NCI-H2227 (cell line): ENCODE measurements around the gene CNNM2.

Experiments used
- DNase-seq: peaks from one replicate; lab custom pipeline; 2025; ENCODE audit not compliant: unreplicated experiment; lab: John Stamatoyannopoulos, UW

The CNNM2 gene

GRCh38 chr10:103067956-103068355 is 149.9 kb downstream of the CNNM2 start:
- no peak for DNase-seq

DNA sequence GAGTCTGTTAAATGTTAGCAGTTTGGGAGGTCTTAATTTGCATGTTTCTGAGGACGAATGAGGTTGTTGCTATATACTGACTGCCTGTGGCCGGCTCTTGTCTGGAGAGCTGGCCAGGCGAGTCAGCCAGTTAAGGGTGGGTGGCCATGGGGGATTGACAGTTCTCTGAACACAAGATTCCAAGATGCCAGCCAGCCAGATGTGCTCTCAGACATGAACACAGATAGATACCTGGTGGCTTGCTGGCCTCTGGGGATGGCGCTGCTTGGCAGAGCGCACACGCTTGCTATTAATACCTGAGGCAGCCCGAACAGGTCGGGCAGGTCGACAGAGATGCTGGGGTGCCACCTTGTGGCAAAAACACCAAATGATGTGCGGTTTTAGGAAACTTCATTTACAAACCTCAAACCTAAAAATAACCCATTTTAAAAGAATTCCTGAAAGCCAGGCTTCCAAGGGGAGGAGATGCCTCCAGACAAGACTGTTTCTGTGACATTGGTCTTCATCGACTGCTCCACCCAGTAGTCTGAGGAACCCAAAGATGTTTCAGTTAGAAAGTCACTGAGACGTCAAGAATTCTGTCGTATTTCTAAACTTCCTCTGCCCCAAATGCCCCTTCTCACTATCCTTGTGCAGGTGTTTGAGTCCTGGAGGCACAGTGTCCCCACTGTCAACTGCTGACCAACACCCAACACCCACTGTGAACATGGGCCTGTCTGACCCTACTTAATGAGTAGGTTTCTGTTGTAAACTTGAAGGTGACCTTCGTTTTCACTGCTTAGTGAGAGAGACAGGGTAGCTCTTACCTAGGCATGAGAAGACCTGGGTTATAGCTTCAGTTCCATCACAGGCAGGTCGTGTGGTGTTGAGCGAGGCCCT is 151.6 kb downstream of the CNNM2 start:
- DNase-seq: peak; percentile 54

GRCh38 chr10:103072276-103072675 is 154.2 kb downstream of the CNNM2 start:
- DNase-seq: no peak

DNA sequence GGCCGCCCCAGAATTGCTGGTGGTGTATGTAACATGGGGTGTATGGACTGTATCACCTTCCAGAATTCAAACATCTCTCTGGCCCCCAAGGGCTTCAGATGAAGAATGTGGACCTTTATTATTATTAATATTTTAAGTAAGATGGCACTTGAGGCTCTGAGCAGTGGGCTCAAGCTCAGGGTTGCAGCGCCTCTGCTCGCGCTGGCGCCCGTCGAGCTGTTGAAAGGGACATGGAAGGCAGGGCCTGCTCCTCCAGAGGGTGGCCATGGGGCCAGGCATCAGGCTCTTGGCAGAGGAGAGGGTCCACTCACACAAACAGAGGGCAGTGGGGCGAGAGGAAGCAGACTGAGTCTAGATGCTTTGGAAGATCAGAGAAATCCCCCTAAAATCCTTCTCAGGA is 154.8 kb downstream of the CNNM2 start:
- no peak for DNase-seq

DNA sequence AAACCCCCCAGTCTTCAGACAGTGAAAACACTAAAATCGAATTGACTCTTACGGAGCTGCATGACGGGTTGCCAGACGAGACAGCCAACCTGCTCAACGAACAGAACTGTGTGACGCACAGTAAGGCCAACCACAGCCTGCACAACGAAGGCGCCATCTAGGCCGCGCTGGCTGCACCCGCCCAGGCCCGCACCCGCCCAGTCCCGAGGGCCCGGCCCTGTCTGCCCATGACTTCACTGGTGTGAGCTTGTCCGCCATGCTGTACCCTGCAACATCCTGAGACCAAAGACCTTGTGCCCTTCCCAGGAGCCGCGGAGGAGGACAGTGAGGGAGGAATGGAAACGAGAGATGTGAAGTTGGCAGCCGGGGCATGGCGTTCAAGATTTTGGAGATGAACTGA is 158.9 kb downstream of the CNNM2 start:
- no peak for DNase-seq

DNA sequence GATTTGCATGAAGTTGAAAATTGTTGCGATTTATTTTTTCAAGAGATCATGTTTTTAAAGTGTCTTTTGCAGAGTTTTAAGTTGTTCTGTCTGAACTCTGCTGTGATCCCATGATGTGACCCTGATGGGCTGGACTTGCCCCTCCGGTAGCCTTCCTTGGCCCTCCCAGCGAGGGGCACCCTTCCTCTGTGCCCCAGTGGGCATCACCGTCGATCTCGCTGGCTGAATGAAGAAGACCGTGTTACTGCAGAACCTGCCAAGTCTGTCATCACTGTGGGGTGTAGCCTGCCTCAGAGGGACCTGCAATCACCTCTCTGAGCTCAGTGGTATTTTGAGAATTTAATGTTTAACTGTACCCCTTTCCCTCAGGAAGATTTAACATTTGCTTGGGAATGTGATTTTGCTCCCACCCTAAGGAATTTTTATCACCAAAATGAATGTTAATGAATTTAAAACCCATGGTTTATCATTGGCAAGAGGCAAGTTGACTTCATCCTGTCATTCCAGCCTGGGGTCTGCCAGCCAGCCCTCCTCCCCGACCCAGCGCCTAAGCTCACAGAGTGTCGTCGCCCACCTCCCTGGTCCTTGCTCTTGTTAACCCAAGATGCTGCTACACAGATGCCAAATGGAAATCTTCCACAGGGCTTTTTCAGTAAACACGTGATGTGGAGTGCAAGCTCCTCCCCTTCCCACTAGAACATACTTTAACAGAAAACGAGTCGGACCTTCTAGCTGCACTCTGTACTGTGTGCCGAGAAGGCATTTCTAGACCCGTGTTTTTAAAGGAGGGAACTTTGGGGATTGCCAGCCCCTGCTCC is 159.6 kb downstream of the CNNM2 start:
- no peak for DNase-seq

GRCh38 chr10:103078309-103078615 is 160.2 kb downstream of the CNNM2 start:
- DNase-seq: no peak

DNA sequence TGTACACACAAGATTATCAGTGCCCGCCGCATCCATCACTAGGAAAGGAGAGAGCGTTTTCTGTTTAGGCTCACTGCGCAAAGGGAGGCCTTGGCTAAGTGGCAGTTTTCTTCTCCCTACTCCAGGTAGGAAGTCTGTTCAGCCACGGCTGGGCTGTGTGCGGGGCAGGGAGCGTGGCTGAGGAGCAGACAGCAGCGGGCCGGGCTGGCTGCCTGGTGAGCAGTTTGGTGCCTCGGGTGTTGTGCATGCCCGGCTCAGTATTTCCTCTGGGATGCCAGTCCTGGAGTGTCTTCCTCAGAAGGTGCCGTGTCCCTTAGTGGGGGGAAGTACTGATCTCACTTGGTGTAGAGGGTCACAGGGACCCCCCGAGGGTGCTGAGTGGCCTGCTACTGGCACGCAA is 160.6 kb downstream of the CNNM2 start:
- no peak for DNase-seq

DNA sequence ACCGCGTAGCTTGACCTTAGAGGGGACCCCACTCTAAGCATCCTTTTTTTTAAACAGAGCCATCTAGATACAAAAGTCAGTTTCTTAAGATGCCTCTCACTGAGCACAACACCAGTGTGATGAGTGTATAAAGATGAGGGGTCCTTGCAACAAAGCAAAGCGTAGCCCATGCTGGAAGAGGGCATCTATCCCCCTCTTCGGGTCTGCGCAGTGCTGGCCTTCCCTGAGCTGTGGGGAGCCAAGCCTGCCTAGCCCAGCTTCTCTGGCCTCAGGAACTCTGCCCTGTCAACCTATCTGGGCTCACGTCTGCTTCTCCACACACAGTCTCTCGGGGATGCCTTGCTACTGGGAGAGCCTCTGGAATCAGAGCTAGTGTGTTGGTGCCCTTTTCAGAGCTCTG is 161.0 kb downstream of the CNNM2 start:
- DNase-seq: no peak

DNA sequence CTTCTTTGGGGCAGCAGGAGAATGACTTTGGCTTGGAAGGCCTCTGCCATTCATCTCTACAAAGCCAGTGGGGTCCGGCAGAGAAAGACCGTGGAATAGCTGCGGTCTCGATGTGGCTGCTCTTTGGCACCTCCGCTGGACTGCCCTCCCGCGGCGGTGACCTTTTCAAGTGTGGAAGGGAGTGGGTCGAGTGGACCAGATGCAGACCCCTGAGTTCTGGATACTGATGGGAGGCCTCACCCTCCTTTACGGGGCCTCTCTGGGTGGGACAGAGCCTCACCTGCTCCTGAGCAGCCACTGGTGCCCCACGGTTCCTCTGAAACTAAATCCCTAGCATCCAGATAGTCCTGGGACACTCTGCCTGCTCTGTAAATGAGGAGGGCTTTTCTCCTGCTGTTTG is 161.9 kb downstream of the CNNM2 start:
- DNase-seq: no peak

DNA sequence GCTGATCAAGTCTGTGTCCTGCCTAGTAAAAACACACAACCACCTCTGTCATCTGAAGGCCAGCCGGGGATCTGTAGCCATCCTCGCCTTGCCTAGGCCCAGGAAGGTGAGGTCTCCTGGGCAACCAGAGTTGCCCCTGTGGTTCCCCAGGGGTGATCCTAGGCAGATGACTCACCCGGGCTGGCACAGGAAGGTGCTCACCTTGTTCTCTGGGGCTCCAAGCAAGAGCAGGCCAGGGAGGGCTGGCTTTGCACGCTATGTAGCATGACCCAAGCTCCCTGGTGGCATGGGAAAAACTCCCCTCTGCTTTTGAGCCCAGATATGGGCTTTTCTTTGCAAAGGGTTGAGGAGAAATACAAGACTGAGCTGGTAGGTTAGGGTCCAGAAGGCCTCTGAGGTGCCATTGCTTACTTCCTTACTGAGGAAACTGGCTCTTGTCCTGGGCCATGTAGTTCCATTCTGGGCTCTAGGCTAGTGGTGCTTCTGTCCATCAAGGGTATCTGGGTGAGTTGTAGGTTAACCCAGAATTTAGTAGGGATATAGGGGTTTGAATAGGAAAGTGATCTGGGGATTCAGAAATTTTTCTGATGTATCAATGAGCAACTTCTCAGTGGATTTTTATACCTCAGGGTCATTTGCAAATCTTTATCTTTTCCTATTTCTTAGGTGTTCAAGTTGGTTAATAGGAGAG is 162.9 kb downstream of the CNNM2 start:
- no peak for DNase-seq

GRCh38 chr10:103082683-103083082 is 164.6 kb downstream of the CNNM2 start:
- no peak for DNase-seq

GRCh38 chr10:103083266-103083976 is 165.3 kb downstream of the CNNM2 start:
- DNase-seq: no peak

GRCh38 chr10:103083977-103084320 is 165.9 kb downstream of the CNNM2 start:
- no peak for DNase-seq

- no peak for DNase-seq
These were observed 168.2 kb downstream of the CNNM2 start for GRCh38 chr10:103086261-103086660.

- no peak for DNase-seq
These were observed 168.7 kb downstream of the CNNM2 start for GRCh38 chr10:103086799-103087198.

DNA sequence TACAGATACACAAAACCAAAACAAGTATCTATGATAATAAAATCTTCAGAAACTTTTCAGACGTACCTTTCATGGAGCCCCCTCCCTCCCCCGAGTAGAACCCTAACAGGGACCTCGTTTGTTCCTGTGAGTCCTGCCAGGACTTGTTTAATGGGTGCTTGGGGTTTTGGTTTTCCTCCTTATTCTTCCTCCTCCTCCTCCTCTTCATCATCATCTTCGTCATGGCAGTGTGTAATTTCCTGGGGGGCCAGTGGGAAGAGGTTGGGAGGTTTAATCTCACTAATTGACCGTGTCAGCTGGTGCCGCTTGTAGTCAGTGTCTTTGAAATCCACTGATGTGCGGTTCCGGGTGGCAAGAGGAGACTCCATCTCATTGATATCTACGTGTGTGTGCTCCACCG is 171.4 kb downstream of the CNNM2 start:
- DNase-seq: no peak

- DNase-seq: no peak
These were observed 172.8 kb downstream of the CNNM2 start for GRCh38 chr10:103090911-103091310.

DNA sequence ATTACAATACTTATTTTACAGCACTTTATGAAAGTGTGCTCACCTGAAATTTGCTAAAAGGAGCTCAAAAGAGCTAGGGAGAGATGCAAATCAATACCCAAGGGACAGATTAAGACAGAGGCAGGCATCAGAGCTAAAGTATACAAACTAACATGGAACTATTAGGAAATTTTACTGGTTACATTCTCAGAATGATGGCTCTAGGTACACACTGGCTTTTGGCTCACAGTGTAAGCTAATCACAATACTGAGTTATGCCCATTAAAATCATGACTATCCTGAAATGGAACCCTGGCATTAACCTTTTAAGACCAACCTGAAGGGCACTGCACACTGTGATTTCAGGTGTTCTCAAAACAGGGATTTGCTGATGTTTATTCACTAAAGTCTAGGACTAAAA is 176.9 kb downstream of the CNNM2 start:
- no peak for DNase-seq

DNA sequence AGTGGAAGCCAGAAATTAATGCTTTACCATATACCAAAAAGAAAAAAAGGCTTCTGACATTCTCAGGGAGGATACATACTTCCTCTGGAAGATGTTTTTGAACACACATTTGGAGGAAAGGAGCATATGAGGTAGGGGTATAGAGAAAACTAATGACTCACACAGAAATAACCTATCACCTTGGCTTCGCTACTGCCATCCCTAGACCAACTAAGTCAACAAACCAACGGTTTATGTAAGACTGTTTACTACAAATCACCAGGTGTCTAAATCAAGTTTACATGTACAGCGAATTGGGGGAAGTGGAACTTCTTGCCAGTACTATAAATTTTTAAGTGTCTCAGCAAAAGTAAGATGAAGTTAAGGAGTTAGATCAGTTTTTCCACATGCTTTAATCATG is 178.0 kb downstream of the CNNM2 start:
- DNase-seq: no peak

DNA sequence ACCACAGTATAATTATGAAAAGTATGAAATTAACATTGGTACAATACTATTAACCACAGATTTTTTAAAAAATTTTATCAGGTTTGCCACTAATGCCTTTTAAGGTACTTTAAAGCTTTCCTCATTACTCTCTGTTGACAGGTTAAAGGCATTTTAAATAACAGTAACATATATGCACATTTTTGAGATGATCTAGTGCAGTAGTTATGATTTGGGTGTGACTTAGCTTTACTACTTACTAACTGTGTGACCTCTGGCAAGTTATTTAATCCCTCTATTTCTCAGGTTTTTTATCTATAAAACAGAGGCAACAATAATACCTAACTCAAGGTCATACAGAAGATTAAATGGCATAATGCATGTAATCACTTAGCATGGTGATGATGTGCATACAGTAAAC is 180.1 kb downstream of the CNNM2 start:
- DNase-seq: no peak
